NCI-H748 (cell line): ENCODE results near the gene CFAP126.
"Not testable (repeated sequence)": the region's sequence is repeated elsewhere in the genome, so short reads cannot be mapped to it uniquely, and the experiment has no call there.

ENCODE experiments used
- DNase-seq: peaks from one replicate; lab custom pipeline; 2025; ENCODE audit not compliant: unreplicated experiment; lab: John Stamatoyannopoulos, UW

CFAP126 gene, protein sequence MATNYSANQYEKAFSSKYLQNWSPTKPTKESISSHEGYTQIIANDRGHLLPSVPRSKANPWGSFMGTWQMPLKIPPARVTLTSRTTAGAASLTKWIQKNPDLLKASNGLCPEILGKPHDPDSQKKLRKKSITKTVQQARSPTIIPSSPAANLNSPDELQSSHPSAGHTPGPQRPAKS

DNA sequence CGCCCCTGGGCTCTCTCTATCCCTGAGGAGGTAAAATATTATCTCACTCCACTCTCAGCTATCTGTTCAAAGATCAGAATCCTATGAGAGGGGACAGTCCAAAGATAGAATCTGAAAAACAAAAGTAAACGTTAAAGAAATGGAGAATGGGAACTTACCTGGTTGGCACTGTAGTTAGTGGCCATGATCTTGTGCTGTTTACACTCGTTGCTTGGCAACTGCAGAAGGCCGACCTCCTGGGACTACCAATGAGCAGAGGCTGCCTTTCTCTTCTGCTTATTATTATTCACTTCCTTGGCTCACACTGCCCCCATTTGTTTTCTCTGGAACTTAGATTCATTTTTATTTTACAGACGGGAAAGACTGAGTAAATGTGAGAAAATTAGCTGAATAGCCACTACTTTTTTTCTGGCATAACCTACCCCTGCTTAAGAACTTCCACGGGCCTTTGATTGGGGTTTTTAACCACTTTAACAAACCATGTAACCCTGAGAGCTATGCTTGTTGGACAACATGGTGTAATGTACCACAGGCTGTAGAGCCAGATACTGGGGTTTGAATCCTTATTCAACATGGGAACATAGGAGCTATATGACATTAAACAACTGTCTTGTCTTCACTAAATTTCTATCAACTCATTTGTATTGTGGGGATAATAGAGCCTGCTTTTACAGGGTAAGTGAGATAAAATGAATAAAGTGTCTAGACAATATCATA is at the start of gene CFAP126:
Gene CFAP126 (minus strand): TSS at position 193 of the 717 bp plus-strand sequence. CDS start 8 bp downstream, at position 185.
- peak; percentile 82 for DNase-seq

DNA sequence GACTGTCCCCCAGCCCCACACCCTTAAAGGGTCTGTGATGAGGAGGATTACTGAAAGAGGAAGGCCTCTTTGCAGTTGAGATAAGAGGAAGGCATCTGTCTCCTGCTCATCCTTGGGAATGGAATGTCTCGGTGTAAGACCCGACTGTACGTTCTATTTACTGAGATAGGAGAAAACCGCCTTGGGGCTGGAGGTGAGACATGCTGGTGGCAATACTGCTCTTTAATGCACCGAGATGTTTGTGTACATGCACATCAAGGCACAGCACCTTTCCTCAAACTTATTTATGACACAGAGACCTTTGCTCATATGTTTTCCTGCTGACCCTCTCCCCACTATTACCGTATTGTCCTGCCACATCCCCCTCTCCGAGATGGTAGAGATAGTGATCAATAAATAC is 45.4 kb upstream of the CFAP126 start:
- not testable (repeated sequence) for DNase-seq

DNA sequence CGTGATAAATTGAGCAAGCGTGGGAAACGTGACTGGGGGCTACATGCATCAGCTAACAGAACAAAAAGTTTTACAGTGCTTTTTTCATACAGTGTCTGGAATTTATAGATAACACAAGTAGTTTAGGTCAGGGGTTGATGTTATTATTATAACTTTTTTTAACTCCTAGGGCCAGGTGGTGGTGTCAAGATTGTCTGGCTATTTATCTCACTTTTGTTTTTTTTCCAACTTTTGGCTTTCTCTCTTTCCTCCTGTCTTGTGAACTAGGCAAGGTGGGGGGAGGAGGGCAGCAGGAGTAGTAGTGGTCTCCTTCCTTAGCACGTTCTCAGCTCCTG is 42.9 kb upstream of the CFAP126 start:
- not testable (repeated sequence) for DNase-seq

DNA sequence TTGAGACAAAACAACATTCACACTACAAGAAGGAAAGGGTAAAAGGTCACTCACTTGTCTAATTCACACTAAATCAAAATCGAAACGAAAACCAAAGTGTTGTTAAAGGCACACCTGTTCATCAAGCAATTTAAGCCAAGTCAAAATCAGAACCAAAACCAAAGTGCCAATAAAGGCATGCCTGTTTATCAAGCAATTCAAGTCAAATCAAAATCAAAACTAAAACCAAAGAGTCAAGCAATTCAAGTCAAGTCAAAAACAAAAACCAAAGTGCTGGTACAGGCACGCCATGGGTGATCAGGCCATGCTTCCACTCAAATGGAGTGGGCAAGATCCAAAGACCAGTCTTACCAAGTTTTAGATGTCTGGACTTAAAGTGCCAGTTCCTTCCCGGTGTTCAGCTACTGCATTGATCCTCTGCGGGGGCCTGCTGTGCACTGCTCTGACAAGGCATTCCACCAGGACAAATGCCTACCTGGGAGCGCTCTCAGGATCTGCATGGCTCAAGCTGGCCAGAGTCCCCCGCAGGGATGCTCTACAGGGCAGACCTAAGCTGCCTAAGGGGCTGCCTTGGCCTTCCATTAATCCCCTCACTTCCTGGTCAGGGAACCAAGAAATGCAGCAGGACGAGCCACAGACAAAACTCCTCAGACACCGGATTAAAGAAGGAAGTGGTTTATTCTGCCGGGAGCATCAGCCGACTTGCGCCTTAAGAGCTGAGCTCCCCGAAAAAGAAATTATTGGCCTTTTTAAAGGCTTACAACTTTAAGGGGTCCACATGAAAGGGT is 42.4 kb upstream of the CFAP126 start:
- not testable (repeated sequence) for DNase-seq

DNA sequence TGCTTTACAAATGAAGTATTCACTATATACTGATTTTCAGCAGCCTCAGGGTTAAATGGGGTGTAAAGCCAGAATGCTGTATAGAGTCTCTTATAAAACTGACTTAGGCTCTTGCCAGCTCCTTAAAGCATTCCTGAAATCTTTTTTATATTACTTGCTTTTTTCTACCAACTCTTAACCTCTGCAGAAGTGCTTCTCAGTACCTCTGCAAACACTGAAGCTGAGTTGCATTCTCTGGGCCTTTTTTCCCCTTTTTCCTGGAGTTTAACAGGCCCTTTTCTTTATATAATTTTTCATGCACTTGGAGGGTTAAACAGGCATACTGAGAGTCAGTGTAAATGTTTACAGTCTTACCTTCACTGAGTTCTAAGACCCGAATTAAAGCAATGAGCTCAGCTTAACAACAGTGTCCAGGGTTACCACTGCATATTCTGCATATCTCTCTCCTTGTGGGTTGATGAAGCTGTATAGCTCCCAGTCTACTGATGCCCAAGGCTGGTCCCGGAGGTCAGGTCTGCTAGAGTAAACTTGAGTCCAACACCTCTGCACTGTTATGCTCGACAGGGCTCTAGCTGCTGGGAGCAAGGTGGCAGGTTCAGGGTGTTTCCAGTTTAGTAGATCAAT is 40.9 kb upstream of the CFAP126 start:
- no peak for DNase-seq

DNA sequence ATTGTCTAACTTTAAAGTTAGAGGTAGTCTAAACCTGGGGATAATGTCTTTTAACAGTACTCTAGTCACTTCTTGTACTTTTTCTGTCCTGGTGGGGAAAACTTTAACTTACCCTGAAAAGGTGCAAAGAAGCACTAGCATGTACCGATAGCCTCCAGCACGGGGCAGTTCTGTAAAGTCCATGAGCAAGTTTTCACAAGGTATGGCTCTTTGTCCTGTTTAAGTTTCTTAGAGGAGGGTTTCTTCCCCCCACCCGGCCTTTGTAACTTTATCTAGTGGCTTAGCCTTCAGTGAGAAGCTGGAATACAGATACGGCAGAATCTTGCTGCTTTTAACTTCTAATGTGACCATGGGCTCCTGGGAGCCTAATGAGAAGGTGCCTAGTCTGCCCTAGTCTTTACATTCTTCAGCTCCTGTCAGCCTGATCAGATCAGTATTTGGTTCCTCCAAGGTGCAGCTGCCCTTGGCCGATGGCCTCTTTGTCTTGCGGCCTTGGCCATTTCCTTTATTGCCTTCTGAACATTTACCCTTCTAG is 39.8 kb upstream of the CFAP126 start:
- no peak for DNase-seq

DNA sequence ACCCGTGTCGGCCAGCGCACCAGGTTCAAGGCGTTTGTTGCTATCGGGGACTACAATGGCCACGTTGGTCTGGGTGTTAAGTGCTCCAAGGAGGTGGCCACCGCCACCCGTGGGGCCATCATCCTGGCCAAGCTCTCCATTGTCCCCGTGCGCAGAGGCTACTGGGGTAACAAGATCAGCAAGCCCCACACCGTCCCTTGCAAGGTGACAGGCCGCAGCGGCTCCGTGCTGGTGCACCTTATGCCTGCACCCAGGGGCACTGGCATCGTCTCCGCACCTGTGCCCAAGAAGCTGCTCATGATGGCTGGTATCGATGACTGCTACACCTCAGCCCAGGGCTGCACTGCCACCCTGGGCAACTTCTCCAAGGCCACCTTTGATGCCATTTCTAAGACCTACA is 38.9 kb upstream of the CFAP126 start:
- DNase-seq = not testable (repeated sequence)

DNA sequence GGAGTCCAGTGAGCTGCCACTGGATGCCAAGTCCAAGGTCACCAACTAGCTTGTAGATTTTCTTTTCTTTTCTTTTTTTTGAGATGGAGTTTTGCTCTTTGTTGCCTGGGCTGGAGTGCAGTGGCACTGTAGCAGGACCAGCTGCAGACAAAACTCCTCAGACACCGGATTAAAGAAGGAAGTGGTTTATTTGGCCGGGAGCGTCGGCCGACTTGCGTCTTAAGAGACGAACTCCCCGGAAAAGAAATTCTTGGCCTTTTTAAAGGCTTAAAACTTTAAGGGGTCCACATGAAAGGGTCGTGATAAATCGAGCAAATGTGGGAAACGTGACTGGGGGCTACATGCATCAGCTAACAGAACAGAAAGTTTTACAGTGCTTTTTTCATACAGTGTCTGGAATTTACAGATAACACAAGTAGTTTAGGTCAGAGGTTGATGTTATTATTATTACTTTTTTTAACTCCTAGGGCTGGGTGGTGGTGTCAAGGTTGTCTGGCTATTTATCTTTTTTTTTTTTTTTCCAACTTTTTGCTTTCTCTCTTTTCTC is 36.4 kb upstream of the CFAP126 start:
- no peak for DNase-seq

DNA sequence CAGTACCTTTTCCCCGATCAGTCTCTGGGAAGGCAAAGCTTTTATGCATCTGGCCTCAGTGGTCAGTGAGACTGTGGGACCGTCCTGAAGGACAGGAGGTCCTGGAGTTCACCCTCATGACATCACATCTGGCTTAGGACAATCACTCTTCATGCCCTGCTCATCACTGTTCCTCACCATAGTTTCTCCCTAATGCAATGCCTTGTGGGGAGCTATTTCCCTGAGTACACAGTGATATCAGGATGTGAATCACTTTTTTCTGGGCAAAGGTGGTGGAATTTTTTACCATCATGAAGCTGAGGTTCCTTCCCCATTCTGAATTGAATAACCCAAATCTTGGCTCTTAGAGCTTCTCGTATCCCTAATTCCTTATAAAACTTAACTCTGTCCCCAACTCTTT is 34.8 kb upstream of the CFAP126 start:
- DNase-seq = no peak

DNA sequence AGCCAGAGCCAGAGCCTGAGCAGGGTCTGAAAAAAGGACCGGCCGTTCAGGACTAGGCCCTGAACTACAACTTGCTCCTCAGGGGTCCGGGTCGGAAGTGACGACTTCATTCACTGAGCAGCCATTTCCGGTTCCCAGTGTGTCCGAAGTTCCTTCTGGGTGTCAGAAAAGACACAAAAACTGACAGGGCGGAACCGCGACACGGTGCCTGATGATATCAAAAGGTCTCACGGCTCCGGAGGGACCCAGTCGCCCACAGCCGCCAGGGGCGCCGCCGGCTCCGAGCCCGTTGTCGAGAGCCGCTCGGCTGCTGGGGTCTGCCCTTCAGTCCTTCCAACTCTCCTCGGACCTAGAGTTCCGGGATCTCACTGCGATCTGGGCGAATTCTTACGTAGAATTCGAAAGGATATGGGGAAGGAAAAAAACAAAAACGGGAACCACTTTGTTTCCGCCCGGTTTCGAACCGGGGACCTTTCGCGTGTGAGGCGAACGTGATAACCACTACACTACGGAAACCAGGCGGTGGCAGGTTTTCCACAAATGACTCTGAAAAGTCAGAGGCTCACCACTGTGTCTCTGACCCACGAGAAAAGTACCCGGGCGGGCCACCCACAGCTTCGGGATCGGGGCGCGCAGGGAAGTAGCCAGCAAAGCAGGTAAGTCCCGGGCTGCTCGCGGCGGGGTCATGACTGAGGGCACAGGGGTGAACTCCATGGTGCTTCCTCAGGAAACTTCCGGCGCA is 31.8 kb upstream of the CFAP126 start:
- DNase-seq = peak; percentile 90

DNA sequence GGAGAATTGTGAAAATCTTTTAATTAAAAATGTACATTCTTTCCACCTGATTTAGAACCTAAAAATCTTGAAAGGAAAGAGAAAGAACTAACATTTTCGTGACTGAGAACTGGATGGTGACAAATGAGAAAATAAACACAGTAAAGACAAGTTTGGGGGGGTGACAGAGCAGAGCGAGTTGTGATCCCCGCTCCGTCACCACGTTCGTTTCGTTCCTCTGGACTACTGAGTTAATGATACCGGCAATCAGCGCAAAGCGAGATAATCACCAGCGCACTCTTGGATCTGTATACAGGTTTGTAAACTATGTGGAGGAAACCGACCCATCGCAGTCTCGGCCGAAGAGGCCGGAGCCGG is 31.2 kb upstream of the CFAP126 start:
- DNase-seq = no peak

DNA sequence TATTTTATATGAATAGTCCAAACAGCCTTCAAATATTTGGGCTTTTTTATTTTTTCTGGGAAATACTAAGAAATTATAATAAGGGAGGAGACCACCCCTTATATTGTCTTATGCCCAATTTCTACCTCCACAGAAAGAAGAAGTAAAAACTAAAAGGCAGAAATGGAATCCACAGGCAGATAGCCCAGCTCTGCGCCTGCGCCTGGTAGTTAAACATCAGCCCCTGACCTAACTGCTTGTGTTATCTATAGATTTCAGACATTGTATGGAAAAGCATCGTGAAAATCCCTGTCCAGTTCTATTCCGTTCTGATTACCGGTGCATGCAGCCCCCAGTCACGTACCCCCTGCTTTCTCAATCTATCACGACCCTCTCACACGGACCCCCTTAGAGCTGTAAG is 29.4 kb upstream of the CFAP126 start:
- not testable (repeated sequence) for DNase-seq

DNA sequence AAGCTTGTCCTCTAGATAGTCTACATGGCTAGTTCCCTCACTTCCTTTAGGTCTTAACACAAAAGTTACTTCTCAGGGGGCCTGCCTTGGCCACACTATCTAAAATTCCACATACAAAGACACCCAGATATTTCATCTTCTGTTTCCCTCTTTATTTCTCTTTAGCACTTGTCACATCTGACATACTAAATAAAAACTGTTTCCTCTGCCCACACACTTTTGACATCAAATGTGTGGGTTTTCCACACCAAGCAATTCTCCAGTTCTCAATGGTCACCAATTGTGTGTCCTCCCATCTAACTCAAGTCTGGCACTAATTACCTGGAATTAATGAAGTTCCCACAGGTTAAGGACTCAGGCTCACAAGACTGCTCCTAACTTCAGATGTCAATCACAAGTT is 25.5 kb upstream of the CFAP126 start:
- no peak for DNase-seq

DNA sequence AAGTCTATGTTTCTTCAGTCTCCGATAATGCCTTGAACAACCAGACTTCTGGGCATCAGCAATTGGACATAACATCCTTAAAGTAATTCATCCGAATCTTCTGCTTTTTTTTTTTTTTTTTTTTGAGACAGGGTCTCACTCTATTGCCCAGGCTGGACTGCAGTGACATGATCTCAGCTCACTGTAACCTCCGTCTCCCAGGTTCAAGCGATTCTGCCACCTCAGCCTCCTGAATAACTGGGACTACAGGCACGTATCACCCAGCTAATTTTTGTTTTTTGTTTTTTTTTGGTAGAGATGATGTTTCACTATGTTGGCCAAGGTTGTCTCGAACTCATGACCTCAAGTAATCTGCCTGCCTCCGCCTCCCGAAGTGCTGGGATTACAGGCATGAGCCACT is 23.9 kb upstream of the CFAP126 start:
- DNase-seq = no peak

DNA sequence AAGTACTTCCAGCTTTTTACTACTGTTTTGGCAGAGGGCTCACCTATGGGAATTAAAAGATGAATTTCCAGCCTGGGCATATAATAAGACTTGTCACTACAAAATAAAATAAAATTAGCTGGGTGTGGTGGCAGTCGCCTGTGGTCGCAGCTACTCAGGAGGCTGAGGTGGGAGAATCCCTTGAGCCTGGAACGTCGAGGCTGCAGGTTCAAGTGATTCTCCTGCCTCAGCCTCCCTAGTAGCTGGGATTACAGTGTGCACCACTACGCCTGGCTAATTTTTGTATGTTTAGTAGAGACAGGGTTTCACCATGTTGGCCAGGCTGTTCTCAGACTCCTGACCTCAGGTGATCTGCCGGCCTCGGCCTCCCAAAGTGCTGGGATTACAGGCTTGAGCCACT is 23.5 kb upstream of the CFAP126 start:
- DNase-seq = not testable (repeated sequence)

DNA sequence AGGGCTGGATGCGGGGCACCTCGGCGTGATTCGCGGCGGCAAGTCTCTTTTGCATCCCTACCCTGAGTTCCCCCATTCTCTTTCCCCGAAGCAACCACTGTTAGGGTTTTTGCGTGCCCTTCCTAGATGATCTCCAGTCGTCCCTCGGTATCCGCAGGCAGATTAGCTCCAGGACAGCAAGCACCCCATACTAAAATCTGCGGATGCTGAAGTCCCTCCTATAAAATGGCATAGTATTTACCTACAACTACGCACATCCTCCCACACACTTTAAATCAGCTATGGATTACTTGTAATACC is 22.8 kb upstream of the CFAP126 start:
- no peak for DNase-seq

DNA sequence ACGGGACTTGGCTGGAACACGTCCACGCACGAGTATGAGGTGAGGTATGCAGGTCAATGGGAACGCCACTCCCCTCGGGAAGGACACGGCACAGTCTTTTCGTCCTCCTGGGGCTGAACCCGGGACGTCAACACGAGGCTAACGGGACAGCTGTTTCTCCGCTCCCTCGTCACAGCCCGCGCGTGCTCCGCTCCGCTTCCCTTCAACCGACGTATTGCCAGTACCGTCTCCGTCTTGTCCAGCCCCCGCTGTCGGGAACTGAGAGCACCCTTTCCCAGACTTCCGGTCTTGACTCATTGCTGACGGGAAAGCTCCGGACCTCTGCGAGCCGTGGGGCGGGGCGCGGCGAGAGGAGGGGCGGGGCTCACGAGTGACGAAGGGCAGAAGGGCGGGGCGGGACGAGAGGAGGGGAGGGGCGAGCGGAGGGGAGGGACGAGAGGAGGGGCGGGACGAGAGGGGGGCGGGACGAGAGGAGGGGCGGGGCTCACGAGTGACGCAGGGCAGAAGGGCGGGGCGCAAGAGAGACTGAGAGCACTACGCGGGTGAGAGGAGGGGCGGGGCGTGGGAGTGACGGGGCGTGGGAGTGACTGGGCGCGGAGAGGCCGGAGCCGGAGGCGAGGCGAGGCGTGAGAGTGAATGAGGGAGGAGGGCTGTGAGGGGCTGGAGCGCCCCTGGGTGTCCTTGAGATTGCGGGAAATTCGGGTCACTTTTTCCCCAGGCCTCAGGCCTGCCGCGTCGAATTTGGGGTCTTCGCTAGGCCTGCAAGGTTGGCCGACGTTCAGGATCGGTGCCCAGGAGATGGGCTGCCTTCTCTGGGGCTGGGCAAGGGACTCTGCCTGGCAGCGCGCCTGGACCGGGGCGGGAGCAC is 22.2 kb upstream of the CFAP126 start:
- peak; percentile 93 for DNase-seq

DNA sequence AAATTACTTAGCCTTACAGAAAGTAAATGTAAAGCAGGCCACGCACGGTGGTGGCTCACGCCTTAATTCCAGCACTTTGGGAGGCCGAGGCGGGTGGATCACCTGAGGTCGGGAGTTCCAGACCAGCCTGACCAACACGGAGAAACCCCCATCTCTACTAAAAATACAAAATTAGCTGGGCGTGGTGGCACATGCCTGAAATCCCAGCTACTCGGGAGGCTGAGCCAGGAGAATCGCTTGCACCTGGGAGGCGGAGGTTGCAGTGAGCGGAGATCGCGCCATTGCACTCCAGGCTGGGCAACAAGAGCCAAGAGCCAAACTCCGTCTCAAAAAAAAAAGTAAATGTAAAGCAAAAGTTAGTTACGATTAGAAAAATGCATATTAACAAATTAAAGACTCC is 21.5 kb upstream of the CFAP126 start:
- not testable (repeated sequence) for DNase-seq

DNA sequence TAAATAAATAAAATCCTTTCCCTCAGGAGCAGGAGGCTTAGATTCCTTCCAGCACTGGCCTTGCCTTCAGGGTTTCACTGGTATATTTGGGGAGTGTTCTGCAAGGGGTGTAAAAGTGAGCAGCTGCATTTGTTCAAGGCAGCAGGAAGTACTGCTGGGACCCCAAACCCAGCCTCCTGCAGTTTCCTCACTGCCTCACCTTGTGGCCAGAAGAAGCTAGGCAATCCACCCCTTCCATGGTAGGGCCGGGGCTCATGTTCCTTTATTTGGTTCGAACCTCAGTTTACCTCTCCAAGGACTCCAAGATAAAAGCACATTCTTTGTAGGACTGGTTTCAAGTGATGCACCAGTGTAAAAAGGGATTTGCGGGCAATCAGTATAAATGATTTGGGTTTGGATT is 21.0 kb upstream of the CFAP126 start:
- DNase-seq = no peak
